NCI-H2227 treated with DMSO at 0.1 percent for 48 hours (cell line): ENCODE measurements around the gene KLF5.
"Not testable (repeated sequence)": the region's sequence is repeated elsewhere in the genome, so short reads cannot be mapped to it uniquely, and the experiment has no call there.

Experiments used
- DNase-seq: peaks from one replicate; lab custom pipeline; 2025; lab: John Stamatoyannopoulos, UW

KLF5 gene

DNA sequence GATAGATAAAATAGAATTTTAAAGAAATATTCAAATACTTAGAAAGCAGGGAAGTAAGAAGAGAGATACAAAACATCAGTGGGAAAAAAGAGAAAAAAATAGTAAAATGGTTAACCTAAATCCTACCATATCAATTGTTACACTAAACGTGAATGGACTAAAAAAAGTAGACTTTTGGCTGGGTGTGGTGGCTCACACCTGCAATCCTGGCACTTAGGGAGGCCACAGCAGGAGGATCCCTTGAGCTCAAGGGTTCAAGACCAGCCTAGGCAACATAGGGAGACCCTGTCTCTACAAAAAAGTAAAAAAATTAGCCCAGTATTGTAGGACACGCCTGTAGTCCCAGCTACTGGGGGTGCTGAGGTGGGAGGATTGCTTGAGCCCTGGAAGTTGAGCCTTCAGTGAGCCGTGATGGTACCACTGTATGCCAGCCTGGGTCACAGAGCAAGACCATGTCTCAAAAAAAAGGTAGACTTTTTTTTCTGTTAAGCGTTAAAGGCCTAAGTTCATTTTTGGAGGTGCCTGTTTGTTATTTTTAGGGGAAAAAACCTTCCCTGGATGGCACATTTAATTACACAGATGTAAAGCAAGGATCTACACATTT, 29.6 kb downstream of the KLF5 start:
- no peak for DNase-seq

DNA sequence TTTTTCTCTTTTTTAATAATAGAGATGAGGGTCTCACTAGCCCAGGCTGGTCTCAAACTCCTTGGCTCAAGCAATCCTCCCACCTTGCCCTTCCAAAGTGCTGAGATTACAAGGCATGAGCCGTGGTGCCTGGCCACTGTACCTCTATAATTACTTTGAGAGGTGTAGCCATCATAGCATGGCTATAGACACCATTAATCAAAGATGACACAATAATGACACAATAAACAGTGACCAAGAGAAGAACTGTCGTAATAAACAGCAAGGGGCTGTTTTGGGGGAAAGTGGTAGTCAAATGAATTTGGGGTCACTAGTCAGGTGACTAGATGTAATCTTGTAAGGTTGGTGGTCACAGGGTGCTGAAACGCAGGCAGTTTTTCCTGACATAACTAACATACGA, 30.4 kb downstream of the KLF5 start:
- DNase-seq, result peak; percentile 9

DNA sequence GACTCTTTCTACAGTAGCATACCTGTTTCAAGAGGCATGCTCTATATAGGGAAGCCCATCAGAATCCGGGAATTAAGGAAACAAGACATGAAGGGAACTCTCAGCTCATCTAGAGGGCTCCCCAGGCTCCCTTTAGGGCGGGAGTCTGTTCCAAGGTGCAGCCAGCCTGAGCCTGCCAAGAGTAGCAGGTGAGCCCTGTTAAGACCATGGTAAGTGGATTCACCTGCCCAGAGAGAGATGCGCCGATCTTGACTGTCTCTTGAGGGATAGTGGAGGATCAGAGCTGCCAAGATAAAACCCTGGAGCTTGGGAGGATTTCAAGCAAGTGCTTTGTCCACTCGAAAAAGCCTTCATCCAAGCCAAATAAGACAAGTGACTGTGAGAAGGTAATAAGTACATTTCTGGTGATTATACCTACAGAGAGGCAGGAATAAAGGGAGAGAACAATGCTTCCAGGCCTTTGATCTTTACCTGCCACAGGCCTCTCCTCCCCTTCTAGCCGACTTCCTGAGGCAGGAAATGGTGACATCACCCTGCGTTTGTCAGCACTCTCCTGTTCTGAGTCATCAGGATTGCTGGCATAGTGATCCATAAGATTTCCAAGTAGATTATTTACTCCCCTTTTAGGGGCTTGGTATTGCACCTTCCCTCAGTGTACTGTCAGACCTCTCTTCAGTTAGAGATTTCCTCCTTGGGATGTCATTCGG, 31.5 kb downstream of the KLF5 start:
- DNase-seq, result peak; percentile 2

DNA sequence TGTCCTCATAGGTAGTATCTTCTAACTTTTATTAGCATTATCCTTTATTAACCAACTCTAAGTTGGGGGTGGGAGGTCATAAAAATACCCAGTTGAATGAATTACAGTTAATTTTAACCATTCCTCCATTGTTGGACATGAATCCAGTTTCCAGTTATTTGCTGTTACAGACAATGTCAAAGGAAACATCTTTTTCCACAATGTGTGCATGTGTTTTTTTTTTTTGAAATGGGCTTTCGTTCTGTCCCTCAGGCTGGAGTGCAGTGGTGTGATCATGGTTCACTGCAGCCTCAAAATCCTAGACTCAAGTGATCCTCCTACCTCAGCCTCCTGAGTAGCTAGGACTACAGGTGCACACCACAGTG, 32.0 kb downstream of the KLF5 start:
- no peak for DNase-seq

DNA sequence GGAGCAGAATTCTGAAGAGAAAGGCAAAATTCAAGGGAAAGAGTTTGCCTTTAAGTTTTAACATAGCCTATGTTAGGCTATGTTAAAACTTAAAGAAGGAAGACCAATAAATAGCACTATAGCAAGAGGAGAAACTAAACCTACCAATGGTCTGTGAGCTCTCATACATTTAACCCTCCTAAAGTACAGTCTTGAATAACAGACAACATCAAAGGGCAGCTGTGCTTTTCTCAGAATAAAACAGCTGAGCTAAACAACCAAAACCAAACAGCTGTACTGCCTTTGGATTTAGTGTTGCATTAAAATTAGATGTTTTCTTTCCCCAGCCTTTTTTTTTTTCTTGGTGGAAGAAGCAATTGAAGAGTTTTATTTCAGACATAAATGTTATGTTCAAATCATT, 34.0 kb downstream of the KLF5 start:
- no peak for DNase-seq

DNA sequence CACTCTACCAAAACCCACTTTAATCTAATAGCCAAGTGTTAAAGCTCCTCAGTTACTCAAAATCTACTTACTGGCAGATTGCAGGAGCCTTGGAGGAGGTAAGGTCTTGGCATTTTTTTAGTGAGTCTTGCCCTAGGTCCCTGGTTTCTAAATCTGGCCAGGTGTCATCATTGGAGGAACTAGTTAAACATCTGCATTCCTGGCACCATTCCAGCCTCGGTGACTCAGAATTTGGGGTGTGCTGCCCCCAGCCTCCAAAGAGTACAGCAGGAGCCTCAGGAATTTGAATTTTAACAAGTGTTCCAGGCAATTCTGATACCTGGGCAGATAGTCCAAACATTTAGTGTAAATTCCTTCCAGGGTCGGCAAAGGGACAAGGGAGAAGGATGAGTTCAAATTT, 37.4 kb downstream of the KLF5 start:
- DNase-seq, result no peak

DNA sequence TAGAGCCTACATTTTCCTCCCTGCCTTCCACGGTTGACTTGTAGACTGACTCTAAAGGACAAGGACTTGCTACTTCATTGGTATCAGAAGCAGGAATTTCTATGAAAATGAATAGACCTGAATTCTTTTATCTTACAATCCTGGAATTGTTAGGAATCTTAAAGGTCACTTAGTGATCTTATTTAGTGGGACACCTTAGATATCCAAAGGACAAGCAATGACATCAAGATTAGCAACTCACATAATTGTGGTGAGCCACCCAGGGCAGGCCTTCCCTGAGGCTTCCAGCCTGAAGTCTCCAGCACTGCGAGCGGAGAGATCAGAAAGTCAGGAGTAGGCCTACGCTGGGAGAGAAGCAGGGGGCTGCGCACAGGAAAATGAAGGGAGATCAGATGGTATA, 37.8 kb downstream of the KLF5 start:
- DNase-seq, result no peak

DNA sequence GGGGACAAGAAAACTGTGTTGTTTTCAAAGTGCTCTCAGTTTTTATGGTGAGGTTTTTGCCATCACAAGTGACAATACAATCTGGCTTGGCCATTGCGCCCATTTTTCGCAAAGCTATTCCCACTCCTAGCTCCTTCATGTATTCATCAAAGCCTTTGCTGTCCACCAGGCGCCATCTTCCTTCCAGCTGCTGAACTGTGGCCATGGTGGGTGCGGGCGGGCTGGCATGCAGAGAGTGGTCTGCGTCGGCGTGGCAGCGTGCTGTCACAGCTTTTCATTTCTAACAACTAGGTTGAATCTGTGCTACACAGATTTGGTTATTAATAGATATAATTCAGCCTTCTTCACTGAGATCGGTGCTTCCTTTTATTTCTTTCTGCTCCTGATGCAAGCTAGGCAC, 42.0 kb downstream of the KLF5 start:
- not testable (repeated sequence) for DNase-seq

DNA sequence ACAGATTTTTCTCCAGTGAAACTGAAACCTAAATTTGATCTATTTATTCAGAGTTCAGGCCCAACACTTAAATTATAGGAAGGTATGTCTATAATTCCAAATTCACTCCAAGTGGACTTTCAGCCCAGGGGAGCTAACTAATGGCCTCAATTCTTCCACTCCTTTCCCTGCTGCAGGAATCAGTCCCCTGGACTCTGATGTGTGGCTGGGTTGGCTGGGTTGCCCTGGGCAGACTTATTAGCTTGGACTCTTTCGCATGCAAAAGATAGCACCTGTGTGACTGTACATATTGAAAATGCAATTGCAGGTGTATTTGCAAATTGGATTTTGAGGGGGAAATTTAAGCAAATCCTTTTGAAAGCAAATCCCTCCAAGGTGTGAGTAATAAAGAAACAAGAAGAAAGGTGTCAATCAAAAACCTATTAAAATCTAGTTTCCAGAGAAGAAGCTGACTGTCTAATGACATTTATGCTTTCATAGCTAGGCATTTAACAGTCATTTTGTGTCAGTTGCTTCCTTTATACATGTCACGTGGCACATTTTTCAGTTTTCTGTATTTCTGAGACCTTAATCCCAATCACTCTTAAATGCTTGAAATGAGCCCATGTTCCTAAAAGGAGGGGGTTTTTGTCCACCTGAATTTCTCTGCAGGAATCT, 42.7 kb downstream of the KLF5 start:
- DNase-seq, result no peak

DNA sequence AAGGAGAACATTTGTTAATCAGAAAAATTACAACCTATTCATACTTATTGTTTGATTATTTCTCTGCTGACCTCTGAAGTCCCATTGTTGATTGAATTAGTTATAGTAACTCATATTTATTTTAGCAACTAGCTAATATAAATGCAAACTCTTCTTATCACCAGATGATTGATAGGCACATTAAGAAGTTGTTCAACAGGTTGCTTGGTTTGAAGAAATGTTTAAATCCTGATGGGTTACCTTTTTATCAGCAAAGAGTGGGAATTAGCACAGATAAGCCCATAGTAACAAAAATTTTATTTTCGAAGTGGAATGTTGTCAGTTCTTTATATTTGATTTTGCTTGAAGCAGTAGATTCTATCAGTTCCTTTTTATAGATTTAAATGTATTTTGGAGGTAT, 44.4 kb downstream of the KLF5 start:
- no peak for DNase-seq

DNA sequence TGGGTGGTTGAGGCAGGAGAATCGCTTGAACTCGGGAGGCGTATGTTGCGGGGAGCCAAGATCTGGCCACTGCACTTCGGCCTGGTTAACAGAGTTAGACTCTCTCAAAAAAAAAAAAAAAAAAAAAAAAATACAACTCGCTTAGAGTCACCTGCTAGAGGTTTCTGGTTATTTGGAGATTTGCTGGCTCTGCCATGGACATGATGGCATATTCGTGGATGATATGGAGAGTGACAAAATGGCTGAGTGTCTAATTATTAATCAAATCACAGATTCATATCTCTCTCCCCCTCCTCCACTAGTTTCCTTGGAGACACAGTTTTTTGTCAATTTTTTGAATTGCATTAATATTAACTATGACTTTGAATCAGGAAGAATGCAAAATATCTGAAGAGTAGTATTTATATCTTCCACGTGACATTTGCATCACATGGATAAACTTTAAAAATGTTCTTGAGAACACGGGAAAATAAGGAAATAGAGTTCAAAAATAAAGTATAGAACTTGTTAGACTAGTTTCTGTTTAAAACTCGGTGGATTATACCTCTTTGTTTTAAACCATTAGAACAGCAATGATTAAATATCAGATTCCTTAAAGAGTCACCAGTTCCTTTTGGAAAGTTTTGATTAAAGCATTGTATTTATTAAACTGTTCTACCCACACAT, 47.8 kb downstream of the KLF5 start:
- no peak for DNase-seq

DNA sequence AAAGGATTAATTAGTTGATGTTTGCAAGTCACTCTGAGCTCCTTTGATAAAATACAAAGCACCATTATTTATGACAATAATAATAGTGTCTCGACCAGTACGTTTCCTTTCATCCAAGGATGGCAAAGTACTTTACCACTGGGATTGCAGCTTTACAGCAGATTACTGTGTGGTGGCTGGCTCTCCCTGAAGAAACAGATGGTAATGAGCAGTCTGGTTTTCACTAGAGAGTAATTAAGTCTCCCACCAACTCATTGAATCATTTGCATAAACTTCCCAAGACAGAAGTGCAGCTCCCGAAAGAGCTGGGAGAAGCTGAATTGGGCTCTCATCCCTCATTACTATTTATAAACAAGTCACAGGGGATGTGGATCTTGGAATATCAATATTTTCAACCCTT, 48.7 kb downstream of the KLF5 start:
- no peak for DNase-seq

DNA sequence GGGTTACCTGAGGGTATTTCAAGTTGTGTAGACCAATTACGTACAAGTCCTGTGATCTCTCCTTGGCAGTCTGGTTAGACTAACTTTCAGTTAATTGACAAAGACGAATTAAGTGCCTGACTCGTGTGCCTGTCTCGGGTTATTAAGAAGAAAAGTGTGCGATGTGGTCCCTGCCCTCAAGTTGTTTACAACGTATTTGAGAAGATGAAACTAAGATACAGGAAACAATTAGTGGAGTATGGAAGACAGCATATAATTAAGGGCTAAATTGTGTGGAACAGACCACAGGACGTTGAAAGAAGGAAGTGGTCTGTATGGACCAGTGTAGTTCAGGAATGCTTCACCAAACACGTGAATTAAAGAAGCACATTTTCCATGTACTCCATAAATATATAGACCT, 49.2 kb downstream of the KLF5 start:
- DNase-seq, result no peak

DNA sequence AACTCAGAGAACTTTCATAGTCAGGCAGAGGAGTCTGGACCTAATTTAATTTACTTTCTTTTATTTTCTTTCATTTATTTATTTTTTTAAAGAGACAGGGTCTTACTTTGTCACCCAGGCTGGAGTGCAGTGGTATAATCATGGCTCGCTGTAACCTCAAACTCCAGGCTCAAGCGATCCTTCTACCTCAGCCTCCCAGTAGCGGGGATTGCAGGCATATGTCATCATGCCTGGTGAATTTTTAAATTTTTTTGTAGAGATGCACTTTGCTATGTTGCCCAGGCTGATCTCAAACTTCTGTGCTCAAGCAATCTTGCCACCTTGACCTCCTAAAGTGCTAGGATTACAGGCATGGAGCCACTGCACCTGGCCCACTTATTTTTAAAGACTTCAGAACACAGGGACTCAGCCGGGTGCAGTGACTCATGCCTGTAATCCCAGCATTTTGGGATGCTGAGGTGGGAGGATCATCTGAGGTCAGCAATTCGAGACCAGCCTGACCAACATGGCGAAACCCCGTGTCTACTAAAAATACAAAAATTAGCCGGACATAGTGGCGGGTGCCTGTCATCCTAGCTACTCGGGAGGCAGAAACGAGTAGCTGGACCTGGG, 50.6 kb downstream of the KLF5 start:
- DNase-seq, result no peak

DNA sequence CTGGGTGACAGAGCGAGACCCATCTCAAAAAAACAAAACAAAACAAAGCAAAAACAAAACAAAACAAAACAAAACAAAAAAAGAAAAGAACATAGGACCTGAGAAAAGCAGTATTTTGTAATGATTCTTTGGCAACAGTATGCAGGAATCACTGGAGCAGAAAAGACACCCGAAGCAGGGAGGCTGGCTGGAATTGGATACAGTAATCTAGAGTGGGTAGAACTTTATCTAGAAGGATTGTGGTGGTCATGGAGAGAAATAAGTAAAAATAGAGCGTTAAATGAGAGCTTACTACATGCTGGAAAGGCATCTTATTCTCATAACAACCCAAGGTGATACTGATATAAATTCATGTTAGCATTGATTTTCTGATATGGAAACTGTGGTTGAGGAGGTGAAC, 51.2 kb downstream of the KLF5 start:
- no peak for DNase-seq

DNA sequence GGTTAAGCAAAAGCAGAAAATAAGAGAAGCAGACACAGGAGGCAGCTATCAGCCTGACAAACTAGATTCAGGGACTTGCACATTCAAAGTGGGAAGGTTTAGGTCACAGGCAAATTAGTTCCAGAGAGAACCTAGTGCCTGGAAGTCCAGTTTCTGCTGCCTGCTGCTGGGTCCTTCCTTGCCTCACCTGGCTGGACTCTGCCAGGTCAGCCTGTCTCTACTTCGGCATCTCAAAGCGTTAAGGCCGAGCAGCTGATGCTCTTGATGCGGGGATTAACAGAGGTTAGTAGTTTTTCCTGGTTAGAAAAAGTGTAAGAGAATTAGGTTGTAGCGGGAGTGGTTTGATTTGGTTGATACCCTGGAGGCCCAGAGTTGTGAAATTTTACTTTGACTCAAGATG, 52.0 kb downstream of the KLF5 start:
- no peak for DNase-seq

DNA sequence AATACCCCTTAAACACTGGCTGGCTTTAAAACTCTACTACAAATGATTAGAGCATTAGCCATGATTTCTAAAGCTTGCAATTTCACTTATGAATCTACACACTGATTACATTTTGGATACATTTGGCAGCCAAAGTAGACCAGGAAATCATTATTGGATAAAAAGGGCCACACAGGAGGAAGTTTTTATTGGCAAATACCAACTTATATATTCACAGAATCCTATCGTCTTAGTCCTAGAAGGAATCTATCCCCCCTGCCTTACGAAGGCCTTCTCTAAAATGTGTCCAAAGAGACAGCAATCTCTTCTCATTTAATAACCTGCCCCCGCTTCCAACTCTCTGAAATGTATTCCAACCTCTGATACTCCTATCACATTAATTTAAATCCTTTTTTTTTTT, 52.5 kb downstream of the KLF5 start:
- DNase-seq, result no peak

DNA sequence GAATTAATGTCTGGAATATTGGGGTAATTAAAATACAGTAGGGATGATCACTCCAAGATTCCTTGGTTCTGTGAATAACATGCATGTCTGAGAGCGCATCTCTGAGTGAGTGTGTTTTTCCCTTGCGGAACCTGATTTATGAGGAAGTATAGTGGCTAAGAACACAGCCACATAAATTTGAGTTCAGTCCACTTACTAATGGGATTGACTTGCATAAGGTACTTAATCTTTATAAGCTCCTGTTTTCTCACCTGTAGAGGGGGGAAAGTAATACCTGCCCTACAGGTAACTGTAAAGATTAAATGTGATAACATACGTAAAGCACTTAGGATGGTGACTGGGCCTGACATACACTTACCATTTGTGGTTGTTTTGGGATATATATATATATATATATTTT, 60.8 kb downstream of the KLF5 start:
- DNase-seq, result no peak
